Right ventricle myocardium inferior (tissue), 1 donor: Measurements from ENCODE around the gene ABLIM2. TPM values are rescaled to one million over a fixed set of nuclear protein-coding genes. Genes with fewer than 3 reads are reported as not detected.

Experiments
- ATAC-seq: fragments of 200-7000 bp; cut with Tn5 transposase; one replicate; pipeline ENCODE4 v1.9.1; 2020; ENCODE audit warnings: mild to moderate bottlenecking, moderate library complexity
- DNase-seq: peaks from one replicate; pipeline ENCODE4 v3.0.0; 2021; ENCODE audit errors: missing footprints
- intact Hi-C: fragments of 100-400 bp; cut with DNase I; formaldehyde crosslinking; loops from one replicate; pipeline ENCODE4 v1.11.0; 2022
- long read RNA-seq: library from polyadenylated mRNA; unstranded; transcript quantifications from one replicate; pipeline ENCODE4 v2.0.0, GENCODE V29; 2021
- total RNA-seq: library from RNA; stranded (reverse); fragmentation: NEBNext Ultra II Directional; extraction: Animal tissue kit (Norgen Biotek cat#: 25700); gene quantifications from one replicate; pipeline ENCODE4 v1.2.1, GENCODE V29; 2021
- donor health status: DM: no; HTN: yes; CAD: no; lungs with severe emphysema.

The ABLIM2 gene
- total RNA-seq = 24.9 TPM
- long read RNA-seq, partial matches to known transcripts = 0 of 2 reads
- long read RNA-seq, other reads (novel, unspliced or antisense) = 2 of 2 reads

GRCh38 chr4:8158710-8159536, at the start of gene ABLIM2:
ABLIM2 (minus strand) TSS chr4:8158813; CDS start chr4:8158689, 124 bp downstream.
- intact Hi-C loops = no loop called here
- ATAC-seq = peak; percentile 99
- peak; percentile 99 for DNase-seq

GRCh38 chr4:8207314-8207713, 48.7 kb upstream of the ABLIM2 start:
- ATAC-seq (no peak), DNase-seq (no peak)
- intact Hi-C loops = no loop called here

GRCh38 chr4:8205749-8206611, 47.4 kb upstream of the ABLIM2 start:
- DNase-seq = no peak
- no peak for ATAC-seq
- intact Hi-C loops = no loop called here

- DNase-seq = no peak
- intact Hi-C loops = no loop called here
- ATAC-seq = no peak
Measured at GRCh38 chr4:8205241-8205707, 46.7 kb upstream of the ABLIM2 start.

GRCh38 chr4:8204576-8205227, 46.1 kb upstream of the ABLIM2 start:
- peak; percentile 58 for DNase-seq
- no peak for ATAC-seq
- intact Hi-C loops = no loop called here

GRCh38 chr4:8203817-8204216, 45.2 kb upstream of the ABLIM2 start:
- ATAC-seq = no peak
- DNase-seq = no peak
- intact Hi-C loops = no loop called here

GRCh38 chr4:8203052-8203401, 44.4 kb upstream of the ABLIM2 start:
- DNase-seq (no peak), ATAC-seq (no peak)
- intact Hi-C loops = no loop called here

GRCh38 chr4:8202108-8203051, 43.8 kb upstream of the ABLIM2 start:
- no peak for ATAC-seq
- intact Hi-C loops = no loop called here

GRCh38 chr4:8201321-8201781, 42.7 kb upstream of the ABLIM2 start:
- peak; percentile 23 for ATAC-seq
- intact Hi-C loops = no loop called here
- no peak for DNase-seq

More at GRCh38 chr4:8202108-8203051, 43.8 kb upstream of the ABLIM2 start:
- DNase-seq = no peak

GRCh38 chr4:8200302-8200975, 41.8 kb upstream of the ABLIM2 start:
- DNase-seq (peak; percentile 92), ATAC-seq (peak; percentile 56)
- intact Hi-C loops = no loop called here

- intact Hi-C loops = no loop called here
- ATAC-seq (no peak), DNase-seq (no peak)
Measured at GRCh38 chr4:8199594-8200301, 41.1 kb upstream of the ABLIM2 start.

- DNase-seq (peak; percentile 95), ATAC-seq (peak; percentile 92)
- intact Hi-C loops = no loop called here
Measured at GRCh38 chr4:8198906-8199593, 40.4 kb upstream of the ABLIM2 start, which contains the start of gene SH3TC1. SH3TC1 (plus strand) TSS chr4:8199290; CDS start chr4:8205195, 5,905 bp downstream.

- DNase-seq (peak; percentile 68), ATAC-seq (no peak)
- intact Hi-C loops = no loop called here
Measured at GRCh38 chr4:8198206-8198905, 39.7 kb upstream of the ABLIM2 start.

GRCh38 chr4:8197521-8197920, 38.9 kb upstream of the ABLIM2 start:
- DNase-seq = peak; percentile 59
- ATAC-seq = no peak
- intact Hi-C loops = no loop called here

- ATAC-seq = no peak
- intact Hi-C loops = no loop called here
Measured at GRCh38 chr4:8195841-8196458, 37.3 kb upstream of the ABLIM2 start.

More at GRCh38 chr4:8195841-8196458, 37.3 kb upstream of the ABLIM2 start:
- peak; percentile 52 for DNase-seq
